Testis (tissue), 3 donors: ENCODE results near the gene PXDN. TPM values are rescaled to one million over a fixed set of nuclear protein-coding genes. Genes with fewer than 3 reads are reported as not detected.

Experiments used
- DNase-seq: peaks from one replicate; pipeline ENCODE4 v3.0.0-alpha.2; 2019
- H3K27ac ChIP-seq, 2 donors: fragments of 200-600 bp; sonication (generic); one replicate each; pipeline ENCODE4 v1.5.1; 2019
- H3K27me3 ChIP-seq: fragments of 200-600 bp; sonication (generic); one replicate; pipeline ENCODE4 v1.5.1; 2019
- H3K36me3 ChIP-seq: fragments of 200-600 bp; sonication (generic); one replicate; pipeline ENCODE4 v1.5.1; 2017; ENCODE audit warnings: low read depth; ENCODE audit errors: missing control alignments
- H3K4me1 ChIP-seq: fragments of 200-600 bp; sonication (generic); one replicate; pipeline ENCODE4 v1.5.1; 2019
- H3K4me3 ChIP-seq, 2 donors: fragments of 200-600 bp; sonication (generic); one replicate each; pipeline ENCODE4 v1.5.1; 2017 to 2019
- H3K9me3 ChIP-seq: fragments of 200-600 bp; sonication (generic); one replicate; pipeline ENCODE4 v1.5.1; 2017
- POLR2A ChIP-seq: fragments of 450-650 bp; IDR thresholded peaks from one replicate; pipeline ENCODE4 v1.6.1; 2017; ENCODE audit warnings: antibody characterized with exemption, mild to moderate bottlenecking, moderate library complexity
- WGBS, 2 donors: methylation state at CpG; one replicate each; pipeline ENCODE4 v1.1.5; 2018; 5-methylcytosine and 5-hydroxymethylcytosine counted together
- intact Hi-C: fragments of 100-400 bp; cut with DNase I; formaldehyde crosslinking; loops from one replicate; pipeline ENCODE4 v1.15.1; 2023; ENCODE audit warnings: low total_unique reads
- polyA plus RNA-seq: library from polyadenylated mRNA; stranded (reverse); fragments of 350-450 nt; fragmentation: Illumina TruSeq; extraction: RNeasy Lipid Tissue Mini Kit (QIAGEN cat#74804); gene quantifications from one replicate; pipeline ENCODE4 v1.2.3, GENCODE V29; 2014; ENCODE audit warnings: low read depth, low replicate concordance; ENCODE audit not compliant: insufficient read depth
- total RNA-seq, 2 donors: library from RNA; depleted of rRNA; stranded (reverse); fragments of >200 nt; gene quantifications; one replicate each; pipeline ENCODE4 v1.2.3, GENCODE V29; 2016
- TF ChIP-seq, protein P1 (sequence below), 3 experiments: fragments of 450-650 bp in 2 of 3; fragments of 200-600 bp in 1 of 3; sonication (generic) in 1 of 3; IDR thresholded peaks; one replicate each; pipeline ENCODE4 v1.5.1; 2016 to 2019; ENCODE audit warnings: antibody characterized with exemption in 3 of 3, mild to moderate bottlenecking in 2 of 3, moderate library complexity in 1 of 3

The PXDN gene
- total and polyA plus RNA-seq, 3 donors from 2014 or later: 26.7 to 41.8 (median 33.8) TPM

DNA sequence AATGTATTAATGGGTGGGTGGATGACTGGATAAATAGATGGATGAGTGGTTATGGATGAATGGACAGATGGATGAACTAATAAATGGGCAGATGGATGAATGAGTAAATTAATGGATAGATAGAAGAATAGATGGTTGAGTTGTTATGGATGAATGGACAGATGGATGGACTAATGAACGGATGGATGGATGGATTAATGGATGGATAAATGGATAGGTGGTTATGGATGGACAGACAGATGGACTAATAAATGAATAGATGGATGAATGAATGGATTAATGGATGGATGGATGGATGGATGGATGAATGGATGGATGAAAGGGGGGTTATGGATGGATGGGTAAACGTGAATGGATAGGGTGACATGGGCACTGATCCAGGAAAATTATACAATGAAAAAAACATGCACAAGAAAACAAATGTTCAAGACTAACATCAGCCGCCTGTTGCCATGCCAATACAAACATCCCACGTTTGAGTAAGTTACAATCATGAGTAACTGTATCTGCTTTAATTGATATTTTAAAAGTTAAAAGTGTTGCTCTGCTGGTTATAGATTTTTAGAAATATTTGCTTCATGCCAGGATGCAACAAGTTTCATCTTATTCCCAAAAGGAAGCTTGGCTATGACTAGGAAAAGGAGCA is 20.8 kb downstream of the PXDN start:
- no peak for DNase-seq
- Histone ChIP-seq H3K9me3 (no peaks in the 10 kb centered on the region), H3K4me1 (no peaks in the 10 kb centered on the region), H3K27me3 (no peaks in the 10 kb centered on the region), H3K27ac (no peak overlapping the region), H3K36me3 (no peaks in the 10 kb centered on the region), H3K4me3 (no peak overlapping the region)
- intact Hi-C loops: no loop called here
- 65 to 66% methylated on average over 4 of the region's 4 CpGs for WGBS, 2 donors
- TF ChIP-seq, protein P1, sequence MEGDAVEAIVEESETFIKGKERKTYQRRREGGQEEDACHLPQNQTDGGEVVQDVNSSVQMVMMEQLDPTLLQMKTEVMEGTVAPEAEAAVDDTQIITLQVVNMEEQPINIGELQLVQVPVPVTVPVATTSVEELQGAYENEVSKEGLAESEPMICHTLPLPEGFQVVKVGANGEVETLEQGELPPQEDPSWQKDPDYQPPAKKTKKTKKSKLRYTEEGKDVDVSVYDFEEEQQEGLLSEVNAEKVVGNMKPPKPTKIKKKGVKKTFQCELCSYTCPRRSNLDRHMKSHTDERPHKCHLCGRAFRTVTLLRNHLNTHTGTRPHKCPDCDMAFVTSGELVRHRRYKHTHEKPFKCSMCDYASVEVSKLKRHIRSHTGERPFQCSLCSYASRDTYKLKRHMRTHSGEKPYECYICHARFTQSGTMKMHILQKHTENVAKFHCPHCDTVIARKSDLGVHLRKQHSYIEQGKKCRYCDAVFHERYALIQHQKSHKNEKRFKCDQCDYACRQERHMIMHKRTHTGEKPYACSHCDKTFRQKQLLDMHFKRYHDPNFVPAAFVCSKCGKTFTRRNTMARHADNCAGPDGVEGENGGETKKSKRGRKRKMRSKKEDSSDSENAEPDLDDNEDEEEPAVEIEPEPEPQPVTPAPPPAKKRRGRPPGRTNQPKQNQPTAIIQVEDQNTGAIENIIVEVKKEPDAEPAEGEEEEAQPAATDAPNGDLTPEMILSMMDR (IDR thresholded peaks at IDR 0.05): no peak
- TF ChIP-seq POLR2A: no peak

GRCh38 chr2:1722692-1723091 is 21.6 kb downstream of the PXDN start:
- no peak for DNase-seq
- Histone ChIP-seq H3K36me3 (no peaks in the 10 kb centered on the region), H3K9me3 (no peaks in the 10 kb centered on the region), H3K4me3 (no peak overlapping the region), H3K4me1 (no peaks in the 10 kb centered on the region), H3K27me3 (no peaks in the 10 kb centered on the region), H3K27ac (no peak overlapping the region)
- TF ChIP-seq, protein P1 (IDR thresholded peaks at IDR 0.05): no peak
- no peak for TF ChIP-seq POLR2A
- intact Hi-C loops: no loop called here
- 88 to 93% methylated on average over 3 of the region's 3 CpGs for WGBS, 2 donors

DNA sequence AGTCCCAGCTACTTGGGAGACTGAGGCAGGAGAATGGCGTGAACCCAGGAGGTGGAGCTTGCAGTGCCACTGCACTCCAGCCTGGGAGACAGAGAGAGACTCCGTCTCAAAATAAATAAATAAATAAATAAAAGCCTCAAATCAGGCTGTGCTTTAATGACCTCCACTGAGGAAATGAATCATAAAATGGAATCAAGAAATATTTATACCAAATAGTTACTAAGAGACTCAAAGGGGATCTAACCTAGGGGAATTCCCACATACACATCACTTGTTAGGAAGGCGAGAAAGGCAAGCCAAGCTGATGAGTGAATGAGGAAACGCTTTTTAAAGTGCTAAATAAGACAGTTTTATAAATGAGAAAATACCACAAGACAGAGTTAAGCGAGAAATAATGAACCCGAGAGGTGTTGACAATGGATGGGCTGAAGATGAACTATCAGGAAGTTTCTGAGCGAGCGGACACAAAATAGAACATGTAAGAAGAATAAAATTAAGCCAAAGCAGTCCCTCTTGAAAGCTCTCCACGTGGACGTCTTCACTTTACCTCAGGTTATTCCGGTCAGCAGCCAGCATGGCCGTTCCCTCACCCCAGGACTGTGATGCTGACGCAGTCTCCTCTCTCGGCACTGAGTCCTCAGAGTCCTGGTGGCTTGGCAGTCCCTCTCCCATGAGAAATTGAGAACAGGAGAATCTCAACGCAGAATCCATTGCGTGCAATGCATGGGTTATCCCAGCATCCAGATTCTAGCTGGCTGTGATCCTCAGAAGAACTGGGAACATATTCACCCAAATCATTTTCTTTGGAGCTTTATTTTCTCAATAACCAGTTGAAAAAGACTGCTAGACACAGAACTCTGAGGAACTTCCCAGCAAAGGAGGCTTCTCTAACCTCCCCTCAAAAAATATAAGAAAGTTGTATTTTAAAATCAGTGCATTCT is 22.3 kb downstream of the PXDN start:
- Histone ChIP-seq H3K4me1 (no peaks in the 10 kb centered on the region), H3K27ac (no peak overlapping the region), H3K9me3 (no peaks in the 10 kb centered on the region), H3K36me3 (no peaks in the 10 kb centered on the region), H3K27me3 (no peaks in the 10 kb centered on the region), H3K4me3 (no peak overlapping the region)
- no peak for TF ChIP-seq POLR2A
- TF ChIP-seq, protein P1 (IDR thresholded peaks at IDR 0.05): no peak
- intact Hi-C loops: no loop called here
- DNase-seq: no peak
- WGBS, 2 donors: 85 to 88% methylated on average over 16 of the region's 16 CpGs

GRCh38 chr2:1718339-1719220 is 25.7 kb downstream of the PXDN start:
- no peak for DNase-seq
- Histone ChIP-seq H3K27ac (no peak overlapping the region), H3K4me1 (peaks cover 4% of the 10 kb centered on the region)

More at GRCh38 chr2:1718339-1719220, 25.7 kb downstream of the PXDN start:
- H3K36me3 ChIP-seq: no peaks in the 10 kb centered on the region
- TF ChIP-seq POLR2A: no peak
- TF ChIP-seq, protein P1 (IDR thresholded peaks at IDR 0.05): no peak
- no peaks in the 10 kb centered on the region for H3K27me3 ChIP-seq
- intact Hi-C loops: no loop called here
- H3K4me3 ChIP-seq: no peak overlapping the region
- WGBS, 2 donors: 90 to 96% methylated on average over 20 to 22 of the region's 23 CpGs
- H3K9me3 ChIP-seq: no peaks in the 10 kb centered on the region
